ENCODE data around the gene THAP2. TPM values are rescaled to one million over a fixed set of nuclear protein-coding genes. Genes with fewer than 3 reads are reported as not detected.
"Not testable (repeated sequence)": the region's sequence is repeated elsewhere in the genome, so short reads cannot be mapped to it uniquely, and the experiment has no call there.

Gene THAP2
- total and polyA plus RNA-seq, 4 donors: 2.7 to 10.5 (median 4.1) TPM

DNA sequence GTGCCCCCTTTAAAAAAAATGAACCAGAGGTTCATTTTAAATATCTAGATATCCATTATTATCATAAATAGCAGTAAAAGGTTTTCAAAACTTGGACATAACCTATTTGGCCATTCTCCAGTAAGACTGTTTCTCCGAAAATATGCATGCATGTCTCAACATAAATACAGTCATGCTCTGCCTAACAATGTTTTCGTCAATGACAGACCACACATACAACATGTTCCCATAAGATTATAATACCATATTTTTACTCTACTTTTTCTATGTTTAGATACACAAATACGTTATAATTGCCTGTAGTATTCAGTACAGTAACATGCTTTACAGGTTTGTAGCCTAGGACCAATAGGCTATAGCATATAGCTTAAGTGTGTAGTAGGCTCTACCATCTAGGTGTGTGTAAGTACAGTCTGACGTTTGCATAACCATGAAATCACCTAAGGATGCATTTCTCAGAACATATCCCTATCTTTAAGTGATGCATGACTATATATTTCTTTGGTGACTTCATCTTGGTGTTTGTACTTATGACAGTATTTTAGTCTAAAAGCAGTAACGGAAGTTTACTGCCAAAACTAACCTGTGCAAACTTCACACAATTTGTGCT lies 25.0 kb downstream of the THAP2 start:
- no peaks in the 10 kb centered on the region for H3K36me3 ChIP-seq (ENCODE audit: control insufficient read depth in 4 of 4, insufficient read depth in 4 of 4, low read length in 4 of 4)
- TF ChIP-seq, protein P1, sequence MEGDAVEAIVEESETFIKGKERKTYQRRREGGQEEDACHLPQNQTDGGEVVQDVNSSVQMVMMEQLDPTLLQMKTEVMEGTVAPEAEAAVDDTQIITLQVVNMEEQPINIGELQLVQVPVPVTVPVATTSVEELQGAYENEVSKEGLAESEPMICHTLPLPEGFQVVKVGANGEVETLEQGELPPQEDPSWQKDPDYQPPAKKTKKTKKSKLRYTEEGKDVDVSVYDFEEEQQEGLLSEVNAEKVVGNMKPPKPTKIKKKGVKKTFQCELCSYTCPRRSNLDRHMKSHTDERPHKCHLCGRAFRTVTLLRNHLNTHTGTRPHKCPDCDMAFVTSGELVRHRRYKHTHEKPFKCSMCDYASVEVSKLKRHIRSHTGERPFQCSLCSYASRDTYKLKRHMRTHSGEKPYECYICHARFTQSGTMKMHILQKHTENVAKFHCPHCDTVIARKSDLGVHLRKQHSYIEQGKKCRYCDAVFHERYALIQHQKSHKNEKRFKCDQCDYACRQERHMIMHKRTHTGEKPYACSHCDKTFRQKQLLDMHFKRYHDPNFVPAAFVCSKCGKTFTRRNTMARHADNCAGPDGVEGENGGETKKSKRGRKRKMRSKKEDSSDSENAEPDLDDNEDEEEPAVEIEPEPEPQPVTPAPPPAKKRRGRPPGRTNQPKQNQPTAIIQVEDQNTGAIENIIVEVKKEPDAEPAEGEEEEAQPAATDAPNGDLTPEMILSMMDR (IDR thresholded peaks at IDR 0.05; ENCODE audit: control extremely low read depth, extremely low read depth): no peak
- no peaks in the 10 kb centered on the region for H3K9me3 ChIP-seq (ENCODE audit: control insufficient read depth in 4 of 4, insufficient read depth in 3 of 4, low read length in 3 of 4)
- no peak overlapping the region for H3K9ac ChIP-seq (ENCODE audit: insufficient read depth in 1 of 2, low read length in 2 of 2)
- ATAC-seq (ENCODE audit: insufficient read depth, low FRiP score) (no peak), DNase-seq (peak in 2 of 3 donors; percentile 29 to 43)
- H3K27ac ChIP-seq (ENCODE audit: low read depth in 1 of 2, low read length in 1 of 2): no peak overlapping the region
- WGBS, 2 donors: 87 to 90% methylated on average over 5 of the region's 5 CpGs
- peaks cover 0 to 29% (median 4%) of the 10 kb centered on the region in 5 donors for H3K4me1 ChIP-seq (ENCODE audit: control insufficient read depth in 5 of 5, insufficient read depth in 5 of 5, low read length in 5 of 5)
- no peak overlapping the region for H3K4me3 ChIP-seq
- H3K27me3 ChIP-seq (ENCODE audit: control insufficient read depth in 3 of 3, insufficient read depth in 3 of 3, low read length in 2 of 3): no peaks in the 10 kb centered on the region

GRCh38 chr12:71691504-71692129 lies 27.5 kb downstream of the THAP2 start:
- no peaks in the 10 kb centered on the region for H3K9me3 ChIP-seq (ENCODE audit: control insufficient read depth in 4 of 4, insufficient read depth in 3 of 4, low read length in 3 of 4)
- no peaks in the 10 kb centered on the region for H3K36me3 ChIP-seq (ENCODE audit: control insufficient read depth in 4 of 4, insufficient read depth in 4 of 4, low read length in 4 of 4)
- TF ChIP-seq, protein P1 (IDR thresholded peaks at IDR 0.05; ENCODE audit: control extremely low read depth, extremely low read depth): no peak
- H3K9ac ChIP-seq (ENCODE audit: insufficient read depth in 1 of 2, low read length in 2 of 2): no peak overlapping the region
- peaks cover 0 to 28% (median 4%) of the 10 kb centered on the region in 5 donors for H3K4me1 ChIP-seq (ENCODE audit: control insufficient read depth in 5 of 5, insufficient read depth in 5 of 5, low read length in 5 of 5)
- no peak overlapping the region for H3K27ac ChIP-seq (ENCODE audit: low read depth in 1 of 2, low read length in 1 of 2)
- DNase-seq (no peak), ATAC-seq (ENCODE audit: insufficient read depth, low FRiP score) (no peak)
- H3K27me3 ChIP-seq (ENCODE audit: control insufficient read depth in 3 of 3, insufficient read depth in 3 of 3, low read length in 2 of 3): no peaks in the 10 kb centered on the region
- WGBS, 2 donors: 92 to 96% methylated on average over 4 of the region's 4 CpGs
- H3K4me3 ChIP-seq: no peak overlapping the region

GRCh38 chr12:71693126-71693525 lies 29.0 kb downstream of the THAP2 start:
- Histone ChIP-seq H3K4me1 (ENCODE audit: control insufficient read depth in 5 of 5, insufficient read depth in 5 of 5, low read length in 5 of 5) (peaks cover 0 to 13% (median 3%) of the 10 kb centered on the region in 5 donors), H3K27ac (ENCODE audit: low read depth in 1 of 2, low read length in 1 of 2) (no peak overlapping the region), H3K27me3 (ENCODE audit: control insufficient read depth in 3 of 3, insufficient read depth in 3 of 3, low read length in 2 of 3) (no peaks in the 10 kb centered on the region), H3K4me3 (no peak overlapping the region), H3K9me3 (ENCODE audit: control insufficient read depth in 4 of 4, insufficient read depth in 3 of 4, low read length in 3 of 4) (no peaks in the 10 kb centered on the region), H3K36me3 (ENCODE audit: control insufficient read depth in 4 of 4, insufficient read depth in 4 of 4, low read length in 4 of 4) (peaks cover 0 to 12% (median 6%) of the 10 kb centered on the region in 4 donors), H3K9ac (ENCODE audit: insufficient read depth in 1 of 2, low read length in 2 of 2) (no peak overlapping the region)
- WGBS, 2 donors: 97 to 98% methylated on average over 7 of the region's 7 CpGs
- TF ChIP-seq, protein P1 (IDR thresholded peaks at IDR 0.05; ENCODE audit: control extremely low read depth, extremely low read depth): no peak
- no peak for DNase-seq
- no peak for ATAC-seq (ENCODE audit: insufficient read depth, low FRiP score)

GRCh38 chr12:71693651-71694050 lies 29.6 kb downstream of the THAP2 start:
- H3K9ac ChIP-seq (ENCODE audit: insufficient read depth in 1 of 2, low read length in 2 of 2); DNase-seq; H3K4me3 ChIP-seq; H3K9me3 ChIP-seq (ENCODE audit: control insufficient read depth in 4 of 4, insufficient read depth in 3 of 4, low read length in 3 of 4); H3K4me1 ChIP-seq (ENCODE audit: control insufficient read depth in 5 of 5, insufficient read depth in 5 of 5, low read length in 5 of 5); H3K27me3 ChIP-seq (ENCODE audit: control insufficient read depth in 3 of 3, insufficient read depth in 3 of 3, low read length in 2 of 3); ATAC-seq (ENCODE audit: insufficient read depth, low FRiP score): not testable (repeated sequence)
- H3K27ac ChIP-seq (ENCODE audit: low read depth in 1 of 2, low read length in 1 of 2): peak overlapping the region in 1 of 2 donors; percentile 68
- WGBS, 2 donors: 85 to 95% methylated on average over 5 of the region's 5 CpGs
- H3K36me3 ChIP-seq (ENCODE audit: control insufficient read depth in 4 of 4, insufficient read depth in 4 of 4, low read length in 4 of 4): peaks cover under 1 to 17% (median 7%) of the 10 kb centered on the region in 4 donors
